Iris pigment epithelial cell (primary cell): ENCODE measurements around the gene IGSF21.

ENCODE experiments used
- DNase-seq: peaks from one replicate; pipeline ENCODE4 v3.0.0-alpha.2; 2011; ENCODE audit warnings: low read depth

Gene IGSF21

DNA sequence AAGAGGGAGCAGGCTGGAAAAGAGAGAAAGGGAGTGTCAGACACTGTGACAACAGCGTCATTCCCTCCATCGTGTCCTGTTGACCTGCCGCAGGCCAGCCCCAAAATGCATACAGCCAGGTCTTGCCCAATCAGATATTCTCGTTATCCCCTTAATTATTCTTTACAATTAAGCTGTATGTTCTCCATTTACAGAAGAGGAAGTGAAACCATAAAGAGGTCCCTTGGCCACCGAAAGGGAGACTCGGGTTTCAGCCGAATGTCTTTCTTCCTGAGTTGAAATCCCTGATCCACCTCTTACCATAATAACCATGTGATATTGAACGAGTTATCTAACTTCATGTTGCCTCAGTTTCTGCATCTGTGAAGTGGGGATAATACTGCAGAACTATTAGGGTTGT, 70.5 kb downstream of the IGSF21 start:
- DNase-seq, result no peak

DNA sequence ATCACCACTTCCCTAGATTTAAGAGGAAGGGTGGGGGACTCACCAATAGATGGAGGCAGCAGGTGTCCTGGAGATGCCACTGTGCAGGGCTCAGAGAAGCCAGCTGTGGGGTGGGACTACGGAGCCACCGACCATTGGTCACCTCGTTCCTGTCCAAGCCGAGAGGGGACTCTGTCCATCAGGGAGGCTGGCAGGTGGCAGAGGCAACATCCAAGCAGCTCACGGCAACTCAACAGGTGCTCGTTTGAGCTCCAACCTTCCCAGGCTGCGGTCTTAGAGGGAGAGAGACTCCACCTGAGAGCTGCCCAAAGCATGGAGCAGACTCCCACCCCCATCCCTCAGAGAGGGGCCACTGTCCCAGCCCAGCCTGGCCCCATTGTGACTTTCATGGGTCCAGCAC, 71.4 kb downstream of the IGSF21 start:
- DNase-seq, result no peak

DNA sequence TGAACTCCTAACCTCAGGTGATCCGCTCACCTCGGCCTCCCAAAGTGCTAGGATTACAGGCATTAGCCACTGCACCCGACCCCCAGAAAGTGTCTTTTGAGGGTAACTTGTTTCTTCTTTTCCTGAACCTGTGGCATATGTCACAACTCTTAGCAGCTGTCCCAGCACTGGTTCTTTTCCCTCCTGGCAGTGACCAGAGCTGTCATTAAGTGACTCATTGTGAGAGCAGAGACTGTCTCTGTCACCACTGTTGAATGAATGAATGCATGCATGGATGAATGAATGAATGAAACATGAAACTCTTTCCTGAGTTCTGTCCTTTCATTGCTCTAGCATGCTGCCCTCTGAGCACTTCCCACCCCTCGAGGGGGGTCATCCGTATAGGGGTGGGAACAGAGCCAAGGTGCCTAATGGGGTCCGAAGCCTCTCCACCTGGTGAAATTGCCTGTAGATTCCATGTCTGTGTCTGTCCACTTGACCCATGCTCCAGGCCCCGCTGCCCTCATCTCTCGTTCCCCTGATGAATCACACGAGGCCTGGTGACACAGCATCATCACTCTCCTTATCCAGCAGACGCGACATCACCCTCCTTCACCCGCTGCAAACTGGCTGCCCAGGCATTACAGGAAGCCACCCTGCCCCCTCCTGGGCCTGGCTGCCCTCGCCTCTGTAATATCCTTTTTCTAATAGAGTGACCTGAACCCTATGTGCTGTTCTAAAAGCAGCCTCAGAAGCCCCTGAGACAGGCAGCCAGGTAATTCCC, 75.0 kb downstream of the IGSF21 start:
- peak; percentile 8 for DNase-seq

DNA sequence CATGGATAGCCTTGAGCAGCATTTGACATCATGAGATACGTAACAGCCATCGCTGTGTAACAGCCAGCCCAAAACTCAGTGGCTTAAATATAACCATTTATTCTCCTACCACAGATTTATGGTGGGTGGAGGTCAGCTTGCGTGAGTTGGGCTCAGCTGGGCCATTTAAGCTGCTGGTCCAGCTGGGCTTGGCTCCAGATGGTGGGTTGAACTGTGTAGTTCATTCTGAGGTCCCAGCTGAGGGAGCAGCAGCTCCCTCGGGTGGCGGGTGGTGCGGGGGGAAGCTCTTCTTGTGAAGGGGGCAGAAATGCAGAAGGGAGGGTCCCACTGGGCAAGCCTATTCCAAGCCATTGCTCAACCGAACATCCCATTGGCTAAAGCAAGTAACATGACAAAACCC, 75.9 kb downstream of the IGSF21 start:
- no peak for DNase-seq

DNA sequence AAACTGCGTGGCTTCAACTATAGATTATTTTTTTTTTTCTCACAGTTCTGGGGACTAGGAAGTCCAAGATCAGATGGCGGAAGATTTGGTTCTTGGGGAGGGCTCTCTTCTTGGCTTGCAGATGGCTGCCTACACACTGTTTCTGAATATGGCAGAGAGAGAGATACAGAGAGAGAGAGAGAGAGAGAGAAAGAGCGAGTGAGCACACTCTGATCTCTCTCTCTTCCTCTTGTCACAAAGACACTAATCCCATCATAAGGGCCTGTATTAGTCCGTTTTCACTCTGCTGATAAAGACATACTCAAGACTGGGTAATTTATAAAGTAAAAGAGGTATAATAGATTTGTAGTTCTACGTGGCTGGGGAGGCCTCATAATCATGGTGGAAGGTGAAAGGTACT, 79.5 kb downstream of the IGSF21 start:
- no peak for DNase-seq

DNA sequence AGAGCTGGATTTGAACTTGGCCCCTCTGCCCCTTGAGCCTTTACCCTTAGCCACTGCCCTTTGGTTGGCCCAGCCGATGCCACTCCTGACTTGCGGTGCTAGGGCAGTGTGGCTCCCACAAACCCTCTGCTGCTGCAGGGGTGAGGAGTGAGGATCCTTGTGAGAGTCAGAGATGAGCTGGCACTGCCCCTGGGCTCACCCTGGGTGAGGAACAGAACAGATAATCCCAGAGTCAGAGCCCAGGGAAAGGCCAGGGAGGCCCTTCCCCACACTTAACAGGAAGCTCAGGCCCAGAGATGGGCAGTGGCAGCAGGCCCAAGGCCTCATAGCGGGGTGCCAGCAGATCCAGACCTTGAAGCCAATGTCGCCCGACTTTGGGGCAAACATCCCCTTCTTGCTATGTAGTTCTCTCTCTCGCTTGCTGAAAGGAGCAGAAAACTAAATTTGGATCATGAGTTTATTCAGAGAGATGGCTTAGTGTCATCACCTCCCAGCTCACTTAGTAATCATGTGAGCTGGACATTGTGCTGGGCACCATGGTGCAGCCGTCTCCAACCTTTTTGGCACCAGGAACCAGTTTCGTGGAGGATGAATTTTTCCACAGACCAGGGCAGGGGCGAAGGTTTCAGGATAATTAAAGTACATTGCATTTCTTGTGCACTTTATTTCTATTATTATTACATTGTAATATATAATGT, 81.4 kb downstream of the IGSF21 start:
- no peak for DNase-seq

DNA sequence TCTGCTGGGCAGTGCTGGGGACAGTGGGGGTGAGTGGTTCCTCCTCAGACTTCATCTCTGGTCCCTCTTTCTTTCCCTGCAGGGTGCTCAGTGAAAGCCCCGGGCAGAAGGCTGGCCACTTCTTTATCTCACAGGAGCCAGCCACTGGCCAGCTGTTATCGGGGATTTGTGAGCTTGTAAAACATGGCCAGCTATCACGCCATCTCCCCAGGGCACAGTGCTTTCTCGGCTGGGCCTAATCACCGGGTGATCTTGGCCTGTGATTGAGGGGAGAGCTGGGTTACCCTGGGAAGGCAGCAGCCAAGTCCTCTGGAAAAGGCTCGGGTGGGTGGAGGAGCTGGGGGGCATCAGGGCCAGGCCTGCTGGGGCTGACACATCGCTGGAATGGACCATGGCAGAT, 83.0 kb downstream of the IGSF21 start:
- no peak for DNase-seq

DNA sequence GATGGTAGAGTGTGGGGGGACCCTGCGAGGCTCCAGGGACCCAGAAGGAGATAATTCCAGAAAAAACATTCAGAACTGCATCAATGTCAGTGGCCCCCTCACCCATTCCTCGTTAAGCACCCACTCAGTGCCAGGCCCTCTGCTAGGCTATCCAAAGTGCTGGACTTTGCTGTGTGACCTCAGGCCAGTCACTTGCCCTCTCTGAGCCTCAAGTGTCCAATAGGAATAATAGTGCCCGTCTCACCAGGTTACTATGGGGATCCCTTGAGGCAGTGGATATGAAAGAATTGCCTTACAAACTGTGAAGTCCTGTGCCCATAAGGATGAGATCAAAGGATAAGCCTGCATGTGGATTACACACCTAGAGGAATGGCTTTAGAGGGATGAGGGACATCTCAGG, 83.4 kb downstream of the IGSF21 start:
- no peak for DNase-seq

DNA sequence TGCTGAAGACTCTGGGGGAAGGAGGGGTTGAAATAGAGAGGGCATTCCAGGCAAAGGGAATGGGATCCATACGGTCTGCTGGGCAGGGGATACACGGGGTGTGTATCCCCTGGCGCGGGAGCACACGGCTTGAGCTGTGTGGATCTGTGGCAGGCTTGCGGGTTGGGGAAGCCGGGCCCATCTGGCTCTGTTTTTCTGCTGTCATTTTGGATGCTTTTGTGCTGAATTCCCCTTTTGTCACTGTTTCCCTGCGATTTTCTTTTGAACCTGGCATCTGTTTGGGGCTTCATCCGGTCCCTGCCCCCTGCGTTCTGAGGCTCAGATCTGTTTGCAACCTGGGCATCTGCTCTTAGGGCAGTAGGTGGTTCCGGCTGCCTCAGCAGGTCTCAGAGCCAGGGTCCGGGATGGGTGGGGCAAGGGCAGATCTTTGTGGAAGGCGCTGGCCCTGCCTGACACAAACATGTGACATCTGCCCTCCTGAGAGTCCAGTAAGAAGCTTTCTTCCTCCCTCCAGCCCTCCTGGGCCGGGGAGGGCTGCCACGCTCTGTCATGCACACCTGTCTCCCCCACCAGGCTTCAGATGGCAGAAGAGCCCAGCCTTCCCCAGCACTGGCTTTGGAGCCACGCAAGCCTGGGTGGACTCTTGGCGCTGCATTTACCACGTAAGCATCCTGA, 84.0 kb downstream of the IGSF21 start:
- DNase-seq, result no peak

DNA sequence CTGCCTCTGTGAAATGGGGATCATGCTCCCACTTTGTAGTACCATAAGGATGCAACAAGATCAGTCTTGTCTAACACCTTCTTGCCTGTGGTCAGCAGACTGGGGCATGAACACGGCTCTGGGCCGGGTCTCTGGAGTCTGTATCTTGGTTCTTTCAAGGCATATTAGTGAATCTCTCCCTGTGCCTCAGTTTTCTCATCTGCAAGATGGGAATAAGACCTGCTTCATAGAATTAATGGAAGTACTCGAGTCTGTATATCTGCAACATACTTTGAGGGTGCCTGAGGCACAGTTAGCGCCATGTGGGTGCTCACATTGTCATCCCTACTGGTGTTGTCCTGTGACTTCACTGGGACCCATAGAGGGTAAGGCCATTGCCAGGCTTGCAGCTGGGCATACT, 84.6 kb downstream of the IGSF21 start:
- DNase-seq, result no peak

DNA sequence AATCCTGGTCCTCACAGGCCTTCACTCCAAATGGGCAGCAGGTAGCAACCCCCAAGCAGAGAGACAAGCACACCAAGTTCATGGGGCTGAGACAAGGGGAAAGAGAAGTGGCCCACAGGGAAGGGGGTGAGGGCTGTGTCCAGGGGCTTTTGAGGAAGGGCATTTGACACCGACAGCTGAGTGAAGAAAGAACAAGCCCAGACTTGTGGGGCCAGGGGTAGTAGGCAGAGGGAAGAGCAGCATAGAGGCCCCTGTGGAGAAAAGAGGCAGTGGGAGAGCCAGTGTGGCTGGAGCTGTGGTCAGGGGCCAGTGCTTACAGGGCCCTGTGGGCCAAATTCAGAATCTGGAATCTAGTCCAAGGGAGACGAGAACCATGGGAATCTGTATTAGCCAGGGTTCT, 85.4 kb downstream of the IGSF21 start:
- DNase-seq, result no peak

DNA sequence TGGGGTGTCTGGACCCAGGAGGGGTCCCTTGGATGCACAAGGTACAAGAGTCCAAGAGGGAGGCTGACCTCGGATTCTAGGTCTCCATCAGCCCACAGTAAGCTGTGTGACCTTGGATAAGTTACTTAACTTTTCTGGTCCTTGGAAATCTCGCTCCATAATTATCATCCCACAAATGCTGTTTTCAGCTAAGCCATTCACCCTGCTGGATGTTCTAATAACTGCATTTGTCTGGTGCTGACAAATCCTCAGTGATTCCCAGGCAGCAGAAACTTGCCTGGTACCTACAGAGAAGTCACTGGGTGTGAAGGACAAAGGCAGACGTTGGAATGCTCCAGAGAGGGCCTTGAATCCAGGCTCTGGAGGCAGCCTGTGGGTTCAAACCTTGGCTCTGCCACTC, 89.7 kb downstream of the IGSF21 start:
- DNase-seq, result peak; percentile 2

DNA sequence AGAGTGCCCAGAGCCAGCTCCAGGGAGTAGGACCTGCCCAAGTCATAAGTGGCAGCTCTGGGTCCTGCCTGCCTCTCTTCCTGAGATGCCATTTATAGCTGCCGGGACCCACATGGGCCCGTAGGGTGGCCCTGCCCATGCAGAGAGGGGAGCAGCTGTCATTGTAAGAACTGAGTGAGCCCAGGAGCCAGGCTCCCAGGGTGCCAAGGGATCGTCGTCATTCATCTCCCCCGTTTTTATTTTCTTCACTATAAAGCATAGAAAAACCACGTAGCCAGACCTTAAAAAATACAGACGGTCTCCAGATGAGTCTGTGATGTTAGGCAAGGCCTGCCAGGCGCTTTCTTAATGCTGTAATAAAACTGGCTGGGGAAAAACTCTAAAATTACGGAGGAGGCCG, 90.7 kb downstream of the IGSF21 start:
- DNase-seq, result no peak

DNA sequence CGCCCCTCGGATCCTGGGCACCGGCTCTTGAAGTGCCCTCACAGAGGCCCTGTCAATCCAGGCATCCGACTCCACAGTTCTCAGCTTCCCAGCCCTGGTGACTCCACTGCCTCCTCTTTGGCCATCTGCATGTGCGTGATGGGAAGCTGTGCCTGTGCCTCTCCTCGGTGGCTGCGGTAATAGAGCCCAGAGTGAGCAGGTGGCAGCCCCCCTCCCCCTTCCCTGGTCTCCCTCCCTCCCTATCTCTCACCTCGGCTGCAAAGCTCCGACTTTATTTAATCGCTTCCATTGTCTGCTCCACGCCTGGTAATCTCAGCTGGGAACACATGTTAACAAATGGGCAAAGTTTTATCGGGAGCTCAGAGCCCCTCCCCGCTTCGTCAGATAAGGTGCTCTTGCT, 91.9 kb downstream of the IGSF21 start:
- no peak for DNase-seq

DNA sequence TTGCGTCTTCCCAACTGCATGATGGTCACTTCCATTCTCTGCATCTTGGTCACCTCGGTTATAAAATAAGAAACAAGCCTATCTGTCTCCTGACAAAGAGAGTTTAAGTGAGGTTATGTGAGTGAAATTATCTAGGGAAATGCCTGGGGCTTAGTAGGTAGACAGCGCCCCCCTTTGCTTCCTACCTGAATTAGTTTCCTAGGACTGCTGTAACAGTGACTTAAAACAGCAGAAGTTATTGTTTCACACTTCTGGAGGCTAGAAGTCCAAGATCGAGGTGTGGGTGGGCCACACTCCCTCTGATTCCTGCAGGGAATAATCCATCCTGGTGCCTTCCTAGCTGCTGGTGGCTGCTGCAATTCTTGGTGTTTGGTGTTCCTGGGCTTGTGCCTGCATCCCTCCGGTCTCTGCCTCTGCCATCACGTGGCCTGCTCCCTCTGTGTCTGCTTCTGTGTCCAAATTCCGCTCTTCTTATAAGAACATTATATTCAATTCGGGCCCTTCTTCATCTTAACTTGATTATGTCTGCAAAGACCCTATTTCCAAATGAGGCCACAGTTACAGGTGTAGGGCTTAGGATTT, 92.6 kb downstream of the IGSF21 start:
- DNase-seq, result no peak

DNA sequence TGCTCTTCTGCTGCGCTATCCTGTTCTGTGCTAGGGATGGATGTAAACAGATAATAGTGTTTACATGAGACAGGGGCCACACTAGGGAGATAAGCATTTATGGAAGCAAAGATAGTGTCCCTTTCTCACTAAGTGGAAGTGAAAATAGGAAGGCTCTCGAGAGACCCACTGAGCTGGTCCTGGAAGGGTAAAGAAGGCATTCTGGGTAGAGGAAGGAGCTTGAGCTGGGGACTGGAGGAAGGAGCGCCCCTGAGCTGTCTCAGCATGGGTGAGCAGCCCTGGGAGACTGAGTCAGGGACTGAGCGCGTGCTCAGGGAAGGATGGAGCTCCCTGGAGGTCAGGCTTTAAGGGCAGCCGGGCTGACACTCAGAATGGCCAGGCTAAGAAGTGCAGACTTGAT, 93.3 kb downstream of the IGSF21 start:
- no peak for DNase-seq

DNA sequence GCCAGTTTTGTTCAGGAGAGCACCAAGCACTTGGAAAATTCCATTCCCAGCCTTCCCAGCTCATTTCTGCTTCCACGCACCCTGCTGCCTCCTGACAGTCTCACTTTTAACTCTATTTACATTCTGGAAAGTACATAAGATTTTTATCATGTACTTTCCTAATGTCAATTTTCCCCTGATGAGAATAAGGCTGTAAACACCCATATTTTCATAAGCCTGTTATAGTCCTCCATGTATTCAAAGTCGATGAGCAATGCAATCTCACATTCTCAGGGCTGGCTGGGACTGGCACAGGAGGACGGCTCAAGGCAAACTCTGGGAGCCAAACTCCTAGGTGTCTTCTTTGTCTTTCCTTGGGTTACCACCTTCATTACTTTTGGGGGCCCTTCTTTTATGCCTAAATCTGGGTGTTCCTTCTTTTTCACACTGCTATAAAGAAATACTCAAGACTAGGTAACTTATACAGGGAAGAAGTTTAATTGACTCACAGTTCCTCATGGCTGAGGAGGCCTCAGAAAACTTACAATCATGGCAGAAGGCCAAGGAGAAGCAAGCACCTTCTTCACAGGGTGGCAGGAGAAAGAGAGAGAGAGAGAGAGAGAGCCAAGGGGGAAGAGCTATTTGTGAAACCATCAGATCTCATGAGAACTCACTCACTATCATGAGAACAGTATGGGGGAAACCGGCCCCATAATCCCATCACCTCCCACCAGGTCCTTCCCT, 94.6 kb downstream of the IGSF21 start:
- DNase-seq, result no peak

DNA sequence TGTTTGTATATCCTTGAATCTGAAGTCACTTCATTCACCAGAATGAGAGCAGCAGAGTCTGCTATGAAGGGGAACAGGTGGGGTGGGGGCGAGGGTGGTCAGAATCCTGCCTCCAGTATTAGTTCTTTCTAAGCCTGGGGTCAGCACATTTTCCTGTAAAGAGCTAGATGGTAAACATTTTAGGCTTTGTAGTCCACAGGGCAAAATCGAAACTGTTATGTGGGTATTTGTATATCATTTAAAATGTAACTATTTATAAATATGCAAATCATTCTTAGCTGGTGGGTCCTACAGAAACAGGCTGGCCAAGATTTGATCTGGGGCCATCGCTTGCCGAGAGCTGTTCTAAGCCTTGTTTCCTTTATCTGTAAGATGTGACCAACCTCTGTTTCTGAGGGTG, 96.0 kb downstream of the IGSF21 start:
- no peak for DNase-seq

DNA sequence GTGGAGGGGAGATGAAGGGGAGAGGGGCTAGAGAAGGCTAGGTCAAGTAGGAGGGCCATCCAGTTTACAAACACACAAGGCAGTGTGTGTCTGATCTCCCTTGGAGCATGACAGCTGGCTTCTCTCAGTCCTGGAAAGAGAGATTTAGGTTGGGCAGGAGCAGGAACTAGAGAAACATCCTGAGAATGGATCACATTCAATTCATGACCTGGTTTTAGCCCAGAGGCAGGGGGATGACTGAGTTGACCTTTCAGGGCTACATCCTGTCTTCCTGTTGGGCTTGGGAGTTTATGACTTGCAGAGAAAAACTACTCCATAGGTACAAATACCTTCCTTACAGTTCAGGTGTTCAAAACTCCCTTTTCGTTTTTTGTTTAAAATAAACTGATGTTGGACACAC, 97.0 kb downstream of the IGSF21 start:
- DNase-seq, result no peak

DNA sequence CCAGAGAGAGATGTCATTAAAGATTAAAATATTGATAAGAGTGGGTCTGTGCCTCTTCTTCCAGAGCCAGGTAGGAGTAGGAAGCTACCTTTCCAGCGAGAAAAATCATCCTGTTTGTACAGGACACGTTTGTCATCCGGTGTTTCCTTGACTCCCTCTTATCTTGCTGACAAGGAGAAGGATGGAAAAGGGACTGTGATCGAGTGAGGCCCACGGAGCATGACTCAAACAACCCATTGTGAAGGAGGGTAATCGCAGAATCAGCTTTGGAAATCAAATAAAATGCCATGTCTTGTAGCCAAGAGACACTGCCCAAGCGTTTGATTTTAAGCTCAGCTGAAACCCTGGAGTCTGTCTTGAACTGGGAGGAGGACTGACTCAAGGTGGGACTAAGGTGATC, 97.7 kb downstream of the IGSF21 start:
- DNase-seq, result no peak

DNA sequence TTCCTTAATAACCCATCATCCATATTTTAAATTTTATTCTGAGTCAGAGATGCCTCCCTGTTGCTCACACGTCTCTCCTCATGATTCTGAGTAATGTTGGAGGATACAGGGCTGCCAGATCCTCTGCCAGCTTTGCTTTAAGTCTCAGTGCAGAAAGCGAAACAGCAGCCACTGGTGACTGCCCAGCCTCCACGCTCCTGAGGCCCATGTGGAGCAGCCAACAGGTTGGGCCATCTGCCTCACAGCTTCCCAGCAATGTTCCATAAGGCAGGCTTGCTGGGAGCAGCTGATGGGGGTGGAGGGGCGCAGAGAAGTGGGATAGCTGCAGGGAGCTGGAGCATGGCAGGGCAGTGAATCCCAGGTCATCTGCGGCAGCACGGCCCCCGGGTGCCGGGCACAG, 104.2 kb downstream of the IGSF21 start:
- DNase-seq, result no peak

DNA sequence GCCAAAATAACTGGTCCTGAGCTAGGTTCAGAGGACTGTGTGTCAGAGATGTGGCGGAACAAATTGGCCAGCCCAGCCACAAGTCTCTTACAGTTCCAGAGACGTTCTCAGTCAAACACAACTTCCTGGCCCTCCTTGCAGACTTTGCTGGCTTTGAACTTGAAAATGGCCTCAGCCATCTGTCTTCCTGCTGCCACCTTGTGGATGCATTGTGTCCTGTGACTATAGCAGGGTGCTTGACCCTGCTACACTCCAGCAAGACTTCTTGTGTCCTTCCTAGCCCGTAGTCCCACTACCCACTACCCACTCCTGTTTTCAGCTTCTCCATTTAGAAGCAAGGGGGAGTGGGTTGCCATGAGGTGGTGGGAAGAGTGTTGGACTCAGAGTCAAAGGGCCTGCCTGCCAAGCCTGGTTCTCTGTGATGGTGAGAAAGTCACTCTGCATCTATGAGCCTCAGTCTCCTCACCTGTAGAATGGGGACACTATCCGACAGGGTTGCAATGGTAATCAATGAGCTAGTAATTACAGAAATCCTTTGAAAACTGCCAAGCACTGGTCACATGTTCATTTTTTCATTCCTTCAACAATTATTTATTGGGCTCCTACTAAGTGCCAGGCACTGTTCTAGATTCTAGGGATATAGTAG, 109.9 kb downstream of the IGSF21 start:
- DNase-seq, result peak; percentile 3
